Erythroblast (primary cell): ENCODE data around the gene COBL.

Experiments
- GATA1 ChIP-seq: IDR thresholded peaks from 2 replicates; pipeline ENCODE4 v1.6.1; 2011; ENCODE audit warnings: low read depth, mild to moderate bottlenecking, control low read depth, low read length, moderate library complexity
- POLR2A ChIP-seq: IDR thresholded peaks from 2 replicates; pipeline ENCODE4 v1.6.1; 2011; ENCODE audit warnings: mild to moderate bottlenecking, low read length

GRCh38 chr7:51060536-51060935 is 256.1 kb downstream of the COBL start:
- TF ChIP-seq POLR2A (no peak), GATA1 (no peak)
